ENCODE data around the gene LPP. TPM values are rescaled to one million over a fixed set of nuclear protein-coding genes. Genes with fewer than 3 reads are reported as not detected.

The LPP gene
- total and polyA plus RNA-seq, 4 donors, result 11.1 to 219 (median 66.5) TPM

DNA sequence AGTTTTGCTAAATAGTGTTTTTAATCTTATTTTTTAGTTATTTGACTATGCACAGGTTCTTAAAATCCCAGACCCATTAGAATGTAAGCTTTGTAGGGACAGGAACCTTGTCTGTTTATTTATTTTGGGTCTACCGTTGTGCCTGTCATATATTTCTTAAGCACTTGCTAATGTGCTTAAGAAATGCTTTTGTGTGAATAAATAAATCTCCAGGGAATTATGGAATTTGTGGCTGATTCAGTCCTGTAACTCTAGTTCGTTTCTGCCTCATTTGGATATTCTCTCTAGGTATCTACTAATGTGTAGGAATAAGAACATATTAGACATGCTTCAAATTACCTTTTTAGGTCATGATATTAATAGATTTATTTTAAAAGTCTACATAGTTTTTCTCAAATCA is 161.6 kb downstream of the LPP start:
- Histone ChIP-seq H3K4me3 (no peak overlapping the region), H3K4me1 (ENCODE audit: control insufficient read depth in 5 of 5, insufficient read depth in 5 of 5, low read length in 5 of 5) (peaks cover 0 to 13% (median 0%) of the 10 kb centered on the region in 5 donors), H3K27ac (ENCODE audit: low read depth in 1 of 2, low read length in 1 of 2) (no peak overlapping the region), H3K36me3 (ENCODE audit: control insufficient read depth in 4 of 4, insufficient read depth in 4 of 4, low read length in 4 of 4) (no peaks in the 10 kb centered on the region), H3K27me3 (ENCODE audit: control insufficient read depth in 3 of 3, insufficient read depth in 3 of 3, low read length in 2 of 3) (no peaks in the 10 kb centered on the region), H3K9ac (ENCODE audit: insufficient read depth in 1 of 2, low read length in 2 of 2) (no peak overlapping the region), H3K9me3 (ENCODE audit: control insufficient read depth in 4 of 4, insufficient read depth in 3 of 4, low read length in 3 of 4) (no peaks in the 10 kb centered on the region)
- DNase-seq (no peak), ATAC-seq (ENCODE audit: insufficient read depth, low FRiP score) (no peak)
- TF ChIP-seq, protein P1, sequence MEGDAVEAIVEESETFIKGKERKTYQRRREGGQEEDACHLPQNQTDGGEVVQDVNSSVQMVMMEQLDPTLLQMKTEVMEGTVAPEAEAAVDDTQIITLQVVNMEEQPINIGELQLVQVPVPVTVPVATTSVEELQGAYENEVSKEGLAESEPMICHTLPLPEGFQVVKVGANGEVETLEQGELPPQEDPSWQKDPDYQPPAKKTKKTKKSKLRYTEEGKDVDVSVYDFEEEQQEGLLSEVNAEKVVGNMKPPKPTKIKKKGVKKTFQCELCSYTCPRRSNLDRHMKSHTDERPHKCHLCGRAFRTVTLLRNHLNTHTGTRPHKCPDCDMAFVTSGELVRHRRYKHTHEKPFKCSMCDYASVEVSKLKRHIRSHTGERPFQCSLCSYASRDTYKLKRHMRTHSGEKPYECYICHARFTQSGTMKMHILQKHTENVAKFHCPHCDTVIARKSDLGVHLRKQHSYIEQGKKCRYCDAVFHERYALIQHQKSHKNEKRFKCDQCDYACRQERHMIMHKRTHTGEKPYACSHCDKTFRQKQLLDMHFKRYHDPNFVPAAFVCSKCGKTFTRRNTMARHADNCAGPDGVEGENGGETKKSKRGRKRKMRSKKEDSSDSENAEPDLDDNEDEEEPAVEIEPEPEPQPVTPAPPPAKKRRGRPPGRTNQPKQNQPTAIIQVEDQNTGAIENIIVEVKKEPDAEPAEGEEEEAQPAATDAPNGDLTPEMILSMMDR (IDR thresholded peaks at IDR 0.05; ENCODE audit: control extremely low read depth, extremely low read depth), result no peak
- 68 to 78% methylated on average over 2 of the region's 2 CpGs for WGBS, 2 donors

DNA sequence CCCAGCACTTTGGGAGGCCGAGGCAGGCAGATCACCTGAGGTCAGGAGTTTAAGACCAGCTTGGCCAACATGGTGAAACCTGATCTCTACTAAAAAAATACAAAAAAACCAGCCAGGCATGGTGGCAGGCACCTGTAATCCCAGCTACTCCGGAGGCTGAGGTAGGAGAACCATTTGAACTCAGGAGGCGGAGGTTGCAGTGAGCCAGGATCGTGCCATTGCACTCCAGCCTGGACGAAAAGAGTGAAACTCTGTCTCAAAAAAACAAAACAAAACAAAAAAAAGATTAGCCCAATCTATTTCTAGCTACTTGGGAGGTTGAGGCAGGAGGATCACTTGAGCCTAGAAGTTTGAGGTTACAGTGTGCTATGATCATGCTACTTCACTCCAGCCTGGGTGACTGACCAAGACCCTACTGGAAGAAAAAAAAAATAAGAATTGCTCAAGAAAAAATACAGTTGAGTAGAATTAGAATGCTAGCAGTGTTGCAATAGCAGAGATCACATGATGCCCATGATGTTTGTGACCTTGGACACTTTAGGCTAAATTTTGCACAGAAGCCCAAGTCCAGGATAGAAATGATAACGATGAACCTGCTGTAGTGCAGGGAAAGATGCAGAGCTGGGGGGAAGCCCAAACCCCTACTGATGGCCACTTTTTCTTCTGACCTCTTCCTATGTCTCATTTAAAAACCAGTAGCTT is 162.2 kb downstream of the LPP start:
- no peak overlapping the region for H3K4me3 ChIP-seq
- DNase-seq (peak in 1 of 3 donors; percentile 29), ATAC-seq (ENCODE audit: insufficient read depth, low FRiP score) (no peak)
- peak overlapping the region in 1 of 2 donors; percentile 4 for H3K27ac ChIP-seq (ENCODE audit: low read depth in 1 of 2, low read length in 1 of 2)
- no peak overlapping the region for H3K9ac ChIP-seq (ENCODE audit: insufficient read depth in 1 of 2, low read length in 2 of 2)
- TF ChIP-seq, protein P1 (IDR thresholded peaks at IDR 0.05; ENCODE audit: control extremely low read depth, extremely low read depth), result no peak
- no peaks in the 10 kb centered on the region for H3K36me3 ChIP-seq (ENCODE audit: control insufficient read depth in 4 of 4, insufficient read depth in 4 of 4, low read length in 4 of 4)
- H3K27me3 ChIP-seq (ENCODE audit: control insufficient read depth in 3 of 3, insufficient read depth in 3 of 3, low read length in 2 of 3), result no peaks in the 10 kb centered on the region
- H3K4me1 ChIP-seq (ENCODE audit: control insufficient read depth in 5 of 5, insufficient read depth in 5 of 5, low read length in 5 of 5), result peaks cover 0 to 16% (median 0%) of the 10 kb centered on the region in 5 donors
- no peaks in the 10 kb centered on the region for H3K9me3 ChIP-seq (ENCODE audit: control insufficient read depth in 4 of 4, insufficient read depth in 3 of 4, low read length in 3 of 4)
- WGBS, 2 donors, result 89 to 92% methylated on average over 6 of the region's 6 CpGs

DNA sequence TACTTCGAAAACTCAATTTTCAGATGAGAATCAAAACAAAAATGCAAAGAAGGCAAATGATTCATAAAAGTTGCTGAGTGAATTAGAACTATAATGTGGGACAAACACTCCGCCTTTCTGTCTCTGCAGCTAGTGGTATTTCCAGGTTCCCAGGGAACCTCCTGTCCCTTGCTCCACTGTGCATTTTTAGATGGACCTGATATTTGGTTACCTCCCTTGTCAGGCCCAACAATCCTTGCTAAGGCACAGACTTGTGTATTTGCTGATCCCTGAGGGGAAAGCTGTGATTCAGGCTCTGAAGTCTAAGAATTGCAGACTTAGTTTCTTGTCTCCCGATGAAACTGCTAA is 162.7 kb downstream of the LPP start:
- Histone ChIP-seq H3K27ac (ENCODE audit: low read depth in 1 of 2, low read length in 1 of 2) (peak overlapping the region in 1 of 2 donors; percentile 4), H3K9ac (ENCODE audit: insufficient read depth in 1 of 2, low read length in 2 of 2) (no peak overlapping the region), H3K9me3 (ENCODE audit: control insufficient read depth in 4 of 4, insufficient read depth in 3 of 4, low read length in 3 of 4) (no peaks in the 10 kb centered on the region), H3K36me3 (ENCODE audit: control insufficient read depth in 4 of 4, insufficient read depth in 4 of 4, low read length in 4 of 4) (no peaks in the 10 kb centered on the region), H3K4me1 (ENCODE audit: control insufficient read depth in 5 of 5, insufficient read depth in 5 of 5, low read length in 5 of 5) (peaks cover 0 to 17% (median 0%) of the 10 kb centered on the region in 5 donors), H3K4me3 (no peak overlapping the region), H3K27me3 (ENCODE audit: control insufficient read depth in 3 of 3, insufficient read depth in 3 of 3, low read length in 2 of 3) (no peaks in the 10 kb centered on the region)
- TF ChIP-seq, protein P1 (IDR thresholded peaks at IDR 0.05; ENCODE audit: control extremely low read depth, extremely low read depth), result no peak
- DNase-seq (no peak), ATAC-seq (ENCODE audit: insufficient read depth, low FRiP score) (no peak)
- 93% methylated on average over 3 of the region's 3 CpGs for WGBS, 2 donors
